Forelimb muscle (tissue), 1 donor: Measurements from ENCODE around the gene PARD3B. TPM values are rescaled to one million over a fixed set of nuclear protein-coding genes. Genes with fewer than 3 reads are reported as not detected.

Experiments
- DNase-seq: peaks from one replicate; pipeline ENCODE4 v3.0.0-alpha.2; 2013; ENCODE audit warnings: low read depth
- polyA plus RNA-seq: library from polyadenylated mRNA; unstranded; fragments of 120-200 nt; gene quantifications from one replicate; pipeline ENCODE4 v1.2.1, GENCODE V29; 2013; ENCODE audit not compliant: insufficient read length

The PARD3B gene, protein sequence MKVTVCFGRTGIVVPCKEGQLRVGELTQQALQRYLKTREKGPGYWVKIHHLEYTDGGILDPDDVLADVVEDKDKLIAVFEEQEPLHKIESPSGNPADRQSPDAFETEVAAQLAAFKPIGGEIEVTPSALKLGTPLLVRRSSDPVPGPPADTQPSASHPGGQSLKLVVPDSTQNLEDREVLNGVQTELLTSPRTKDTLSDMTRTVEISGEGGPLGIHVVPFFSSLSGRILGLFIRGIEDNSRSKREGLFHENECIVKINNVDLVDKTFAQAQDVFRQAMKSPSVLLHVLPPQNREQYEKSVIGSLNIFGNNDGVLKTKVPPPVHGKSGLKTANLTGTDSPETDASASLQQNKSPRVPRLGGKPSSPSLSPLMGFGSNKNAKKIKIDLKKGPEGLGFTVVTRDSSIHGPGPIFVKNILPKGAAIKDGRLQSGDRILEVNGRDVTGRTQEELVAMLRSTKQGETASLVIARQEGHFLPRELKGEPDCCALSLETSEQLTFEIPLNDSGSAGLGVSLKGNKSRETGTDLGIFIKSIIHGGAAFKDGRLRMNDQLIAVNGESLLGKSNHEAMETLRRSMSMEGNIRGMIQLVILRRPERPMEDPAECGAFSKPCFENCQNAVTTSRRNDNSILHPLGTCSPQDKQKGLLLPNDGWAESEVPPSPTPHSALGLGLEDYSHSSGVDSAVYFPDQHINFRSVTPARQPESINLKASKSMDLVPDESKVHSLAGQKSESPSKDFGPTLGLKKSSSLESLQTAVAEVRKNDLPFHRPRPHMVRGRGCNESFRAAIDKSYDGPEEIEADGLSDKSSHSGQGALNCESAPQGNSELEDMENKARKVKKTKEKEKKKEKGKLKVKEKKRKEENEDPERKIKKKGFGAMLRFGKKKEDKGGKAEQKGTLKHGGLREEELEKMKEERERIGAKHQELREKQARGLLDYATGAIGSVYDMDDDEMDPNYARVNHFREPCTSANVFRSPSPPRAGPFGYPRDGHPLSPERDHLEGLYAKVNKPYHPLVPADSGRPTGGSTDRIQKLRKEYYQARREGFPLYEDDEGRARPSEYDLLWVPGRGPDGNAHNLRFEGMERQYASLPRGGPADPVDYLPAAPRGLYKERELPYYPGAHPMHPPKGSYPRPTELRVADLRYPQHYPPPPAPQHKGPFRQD (N-terminal part only)
- polyA plus RNA-seq, result 6.8 TPM

DNA sequence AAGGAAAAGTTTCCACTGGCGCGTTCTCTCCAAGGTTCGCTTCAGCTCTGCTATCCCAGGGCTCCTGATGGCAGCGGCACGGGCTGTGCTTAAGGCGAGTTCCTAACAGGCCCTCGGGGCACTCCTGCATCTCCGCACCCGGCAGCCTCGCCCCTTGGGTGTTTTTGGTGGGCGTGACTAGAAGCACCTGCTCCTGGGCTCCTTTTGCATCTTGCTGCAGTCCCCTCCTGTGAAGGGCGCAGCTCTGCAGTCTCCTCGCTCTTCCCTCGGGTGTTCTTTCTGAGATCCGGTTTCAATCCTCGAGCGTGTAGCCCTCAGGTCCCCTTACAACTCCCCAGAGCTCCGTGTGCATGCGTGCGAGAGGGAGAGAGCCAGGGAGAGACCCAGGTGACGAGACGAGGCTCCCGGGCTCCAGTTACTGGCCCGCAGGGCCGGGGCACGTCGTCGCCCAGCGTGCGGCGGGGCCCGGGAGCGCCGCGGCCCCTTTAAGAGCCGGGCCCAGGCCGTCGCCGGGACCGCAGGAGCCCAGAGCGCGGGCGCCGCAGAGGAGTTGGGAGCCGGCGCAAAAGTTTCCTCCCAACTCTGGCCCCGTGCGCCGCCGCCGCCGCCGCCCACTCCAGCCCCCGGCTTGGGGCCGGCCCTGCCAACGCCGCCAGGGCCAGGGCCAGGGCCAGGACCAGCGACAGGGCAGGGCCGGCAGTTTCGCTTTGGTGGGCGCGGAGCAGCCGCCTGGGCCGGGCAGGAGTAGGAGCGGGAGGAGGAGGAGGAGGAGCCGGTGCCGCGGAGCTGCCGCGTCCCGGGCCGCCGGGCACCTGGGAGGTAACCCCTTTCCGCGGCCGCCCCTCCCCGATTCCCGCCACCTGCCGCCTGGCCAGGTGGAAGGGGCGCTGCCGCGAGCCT lies at the start of gene PARD3B:
TSS of gene PARD3B (plus strand) at position 515 of the 900 bp plus-strand sequence. CDS start 525 bp downstream, outside the sequence.
- DNase-seq, result no peak

DNA sequence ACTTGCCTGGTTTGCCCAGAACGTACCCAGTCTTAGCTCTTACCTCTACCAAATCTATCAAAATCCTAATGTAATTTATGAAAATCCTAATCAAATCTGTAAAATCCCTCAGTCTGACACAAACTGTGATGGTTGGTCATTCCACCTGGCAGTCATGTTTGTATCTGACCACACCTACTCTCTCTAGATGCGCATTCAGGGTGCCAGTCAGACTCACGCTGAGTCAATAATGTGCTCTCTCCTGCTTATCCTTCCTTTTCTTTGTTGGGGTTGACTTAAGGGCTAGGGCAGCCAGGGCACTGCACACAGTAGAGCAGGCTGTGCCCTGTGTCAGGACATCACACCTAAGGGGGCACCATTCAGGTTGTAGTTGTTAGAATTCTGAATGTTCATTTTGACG lies 48.5 kb upstream of the PARD3B start:
- no peak for DNase-seq

DNA sequence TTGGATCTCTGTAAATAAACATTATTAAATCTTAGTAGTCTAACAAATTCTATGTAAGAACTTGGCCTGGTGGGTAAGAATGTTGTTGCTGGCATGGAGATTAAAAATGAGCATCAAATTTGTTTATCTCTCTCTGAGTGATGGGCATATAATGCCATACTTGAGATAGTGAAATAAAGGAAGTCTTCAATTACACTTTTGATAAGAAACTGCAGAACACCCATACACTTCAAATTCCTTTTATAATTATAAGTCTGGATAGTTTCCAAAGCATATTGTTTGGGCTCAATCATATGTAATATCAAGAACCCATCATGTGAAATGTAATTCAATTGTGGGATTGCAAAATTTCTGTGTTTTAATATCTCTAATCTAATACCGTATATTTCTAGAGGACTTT lies 47.4 kb upstream of the PARD3B start:
- DNase-seq, result no peak

DNA sequence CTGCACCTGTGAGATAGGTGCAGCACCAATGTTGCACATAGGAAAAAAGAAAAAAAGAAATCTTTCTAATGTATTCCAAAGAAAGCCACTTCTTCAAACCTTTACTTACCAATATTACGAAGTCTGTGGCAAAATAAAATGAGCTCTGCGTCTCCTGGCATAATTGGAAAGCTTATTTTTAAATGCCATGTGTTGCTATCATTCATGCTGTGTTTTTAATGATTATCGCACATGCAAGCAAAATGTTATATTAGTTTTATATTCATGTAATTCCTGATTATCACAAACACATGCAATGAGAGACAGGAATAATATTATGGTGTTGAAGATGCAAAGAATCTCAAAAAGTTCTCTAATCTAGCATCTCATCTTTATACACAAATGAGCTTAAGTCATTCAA lies 47.0 kb upstream of the PARD3B start:
- DNase-seq, result no peak

DNA sequence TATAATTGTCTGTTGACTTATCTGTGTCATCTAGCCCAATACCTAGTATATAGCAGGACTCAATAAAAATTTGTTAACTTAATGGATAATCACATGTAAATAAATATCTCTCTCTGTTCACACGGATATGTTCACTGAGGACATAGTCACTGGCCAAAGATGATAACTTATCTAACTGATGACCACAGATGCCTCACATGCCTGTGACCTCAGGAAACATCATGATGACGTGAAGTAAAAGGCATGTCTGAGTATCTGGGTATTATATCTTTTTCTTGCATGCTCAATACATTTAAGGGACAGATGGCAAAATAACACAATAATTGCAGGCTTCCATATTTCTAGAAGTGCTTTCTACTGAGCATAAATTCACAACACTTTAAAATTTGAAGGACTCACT lies 41.4 kb upstream of the PARD3B start:
- DNase-seq, result no peak

DNA sequence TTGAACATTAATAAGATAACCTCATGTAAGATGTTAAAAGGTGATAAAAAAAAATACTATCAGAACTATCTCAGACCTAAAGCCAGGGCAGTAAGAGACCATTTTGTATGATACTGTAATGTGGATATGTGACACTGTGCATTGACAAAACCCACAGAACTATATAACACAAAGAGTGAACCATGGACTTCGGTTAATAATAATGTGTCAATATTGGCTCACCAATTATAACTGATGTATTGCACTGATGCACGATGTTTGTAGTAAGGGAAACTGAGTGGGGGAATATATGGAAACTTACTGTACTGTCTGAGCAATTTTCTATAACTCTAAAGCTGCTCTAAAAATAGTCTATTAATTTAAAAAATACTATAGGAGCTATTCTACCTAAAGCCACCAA lies 40.7 kb upstream of the PARD3B start:
- DNase-seq, result no peak

DNA sequence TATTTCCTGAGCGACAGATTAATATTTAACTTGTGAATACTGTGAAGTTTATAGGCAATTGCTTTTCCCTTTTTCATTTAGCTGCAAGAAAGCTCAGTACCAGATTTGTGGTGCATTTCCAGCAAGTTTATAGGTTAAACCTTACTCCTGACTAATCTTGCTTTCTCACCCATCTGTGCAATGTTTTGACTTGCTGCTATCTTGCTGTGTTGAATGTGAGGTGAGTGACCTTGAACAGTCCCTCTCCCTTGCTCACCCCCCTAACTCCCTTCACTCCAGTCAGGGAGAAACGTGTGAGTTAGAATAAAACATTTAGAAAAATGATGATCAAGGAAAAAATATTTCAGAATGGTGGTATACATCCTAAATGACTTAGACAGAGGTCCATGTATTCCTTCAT lies 39.8 kb upstream of the PARD3B start:
- DNase-seq, result no peak

DNA sequence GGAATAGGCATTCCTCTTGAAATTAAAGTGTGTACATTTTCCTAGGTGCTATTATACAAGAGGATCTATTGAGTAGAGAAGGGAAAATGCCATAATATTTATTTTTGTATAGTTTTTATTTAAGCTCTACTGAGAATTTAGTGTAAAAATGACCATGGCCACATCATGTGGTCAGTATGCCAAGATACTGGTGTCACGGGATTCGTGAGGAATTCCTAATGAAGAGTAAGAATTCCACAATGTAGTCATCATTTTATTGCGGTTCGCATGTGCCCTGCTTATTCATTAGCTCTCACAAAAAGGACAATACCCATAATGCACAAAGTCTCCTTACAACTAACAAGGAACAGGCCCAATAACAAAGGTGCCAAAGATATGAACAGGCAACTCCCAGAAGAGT lies 39.3 kb upstream of the PARD3B start:
- no peak for DNase-seq

DNA sequence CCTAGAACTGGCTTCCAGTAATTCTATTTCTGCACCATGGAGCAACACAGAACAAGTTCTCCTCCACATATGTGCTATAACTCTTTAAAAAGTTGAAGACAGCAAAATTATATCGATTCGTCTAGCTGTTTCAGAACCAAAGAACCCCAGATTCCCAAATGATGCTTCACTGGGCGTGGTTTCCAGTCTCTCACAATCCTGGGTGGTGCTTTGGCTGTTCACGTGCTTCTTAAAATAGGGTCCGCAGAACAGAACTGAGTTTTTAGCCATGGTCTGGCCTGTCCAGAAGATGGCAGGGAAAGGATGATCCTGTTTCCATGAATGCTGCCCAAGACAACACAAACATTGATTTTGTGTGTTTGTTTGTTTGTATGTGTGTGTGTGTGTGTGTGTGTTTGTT lies 37.6 kb upstream of the PARD3B start:
- DNase-seq, result no peak

DNA sequence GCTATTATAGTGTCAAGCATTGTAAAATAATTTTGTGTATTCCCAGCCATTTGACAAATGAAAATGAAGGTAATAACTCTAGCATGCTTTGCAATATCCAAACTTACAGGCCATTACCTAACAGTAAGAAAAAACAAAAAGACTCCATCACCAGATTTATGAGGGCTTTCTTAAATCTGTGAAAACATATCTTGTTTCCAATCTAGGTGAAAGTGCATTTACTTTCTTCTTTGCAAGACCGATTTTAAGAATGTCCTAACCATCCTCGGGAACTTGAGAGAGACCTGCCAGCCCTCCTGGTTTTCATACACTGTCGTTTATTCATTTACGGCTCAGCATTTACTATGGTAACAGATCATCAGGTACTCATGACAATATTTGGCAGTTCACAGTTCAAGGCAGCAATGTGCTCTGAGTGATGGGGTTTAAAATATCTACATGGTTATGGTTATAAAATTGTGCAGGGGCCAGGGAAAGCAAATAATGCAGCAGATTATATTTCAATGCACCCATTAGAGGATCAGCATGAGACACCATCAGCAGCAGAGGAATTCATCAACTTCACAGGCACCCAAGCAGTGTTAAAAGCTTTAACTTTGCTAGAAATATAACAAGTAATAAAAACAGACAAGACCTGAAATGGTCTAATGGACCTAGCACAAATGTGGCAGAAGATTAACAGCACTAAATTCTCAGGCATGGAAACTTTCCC lies 34.4 kb upstream of the PARD3B start:
- no peak for DNase-seq

DNA sequence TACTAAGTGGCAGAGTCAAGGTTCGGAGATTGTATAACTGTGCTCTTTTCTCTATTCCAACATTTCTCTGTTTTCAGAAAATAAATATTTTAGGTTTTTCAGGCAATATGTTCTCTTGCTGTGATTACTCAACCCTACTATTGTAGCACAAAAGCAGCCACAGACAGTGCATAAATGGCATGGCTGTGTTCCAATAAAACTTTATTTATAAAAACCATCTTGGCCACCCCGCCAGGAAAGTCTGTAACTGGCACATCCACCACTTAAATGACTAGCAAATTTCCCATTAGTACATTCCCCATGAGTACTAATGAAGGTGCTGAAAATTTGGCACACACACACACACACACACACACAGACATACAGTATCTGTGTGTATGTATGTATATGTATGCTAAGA lies 30.8 kb upstream of the PARD3B start:
- no peak for DNase-seq

DNA sequence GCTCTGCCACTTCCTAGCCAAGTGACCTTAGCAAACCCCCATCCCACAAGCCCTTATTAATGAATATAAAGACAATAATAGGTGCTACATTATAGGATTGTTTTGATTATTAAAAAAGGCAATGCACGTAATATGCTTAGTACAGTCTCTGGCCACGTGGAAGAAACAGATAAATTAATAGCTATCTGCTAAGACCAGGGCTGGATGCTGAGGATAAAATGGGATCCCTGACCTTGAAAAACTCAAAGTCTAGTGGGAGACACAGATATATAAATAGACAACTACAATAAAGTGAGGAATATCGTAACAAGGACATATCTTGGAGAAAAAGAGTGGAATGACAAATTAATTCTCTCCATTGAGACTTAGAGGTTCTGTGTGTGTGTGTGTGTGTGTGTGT lies 29.9 kb upstream of the PARD3B start:
- no peak for DNase-seq

DNA sequence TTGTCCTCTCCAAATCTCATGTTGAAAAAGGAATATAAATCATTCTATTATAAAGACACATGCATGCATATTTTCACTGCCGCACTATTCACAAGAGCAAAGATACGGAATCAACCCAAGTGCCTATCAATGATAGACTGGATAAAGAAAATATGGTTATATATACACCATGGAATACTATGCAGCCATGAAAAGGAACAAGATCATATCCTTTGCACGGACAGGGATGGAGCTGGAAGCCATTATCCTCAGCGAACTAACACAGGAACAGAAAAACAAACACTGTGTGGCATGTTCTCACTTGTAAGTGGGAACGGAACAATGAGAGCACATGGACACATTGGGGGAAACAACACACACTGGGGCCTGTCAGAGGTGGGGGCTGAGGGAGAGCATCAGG lies 28.1 kb upstream of the PARD3B start:
- DNase-seq, result no peak

DNA sequence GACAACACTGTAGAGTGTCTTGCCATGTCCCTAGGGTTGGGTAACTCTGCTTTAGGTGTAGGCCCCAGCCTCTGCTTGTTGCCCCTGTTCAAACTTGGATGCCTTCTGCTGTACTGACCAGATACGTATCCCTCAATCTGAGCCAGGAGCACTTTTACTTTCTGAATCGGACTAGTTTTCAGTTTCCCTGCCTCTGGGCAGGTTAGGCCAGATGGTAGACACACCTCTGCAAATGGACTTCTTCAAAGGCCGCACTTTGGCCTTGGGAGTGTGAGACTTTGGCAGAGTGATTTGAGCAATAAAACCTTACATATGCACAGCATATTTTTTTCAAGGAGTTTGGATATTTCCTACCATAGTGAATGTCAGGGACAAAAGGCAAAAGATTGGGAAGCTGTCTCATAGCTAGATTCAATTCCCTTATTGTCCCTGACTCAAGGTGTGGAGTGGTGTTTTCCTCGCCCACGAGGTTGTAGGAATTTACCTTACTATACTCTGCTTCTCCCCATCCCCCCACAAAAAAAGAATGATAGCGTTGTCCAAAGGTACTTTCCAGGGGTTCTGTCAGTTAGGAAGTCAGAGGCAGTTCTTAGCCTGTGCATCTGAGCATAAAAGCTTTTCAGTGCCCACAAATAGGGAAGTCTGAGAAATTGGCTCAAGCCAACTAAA lies 15.3 kb upstream of the PARD3B start:
- DNase-seq, result no peak

DNA sequence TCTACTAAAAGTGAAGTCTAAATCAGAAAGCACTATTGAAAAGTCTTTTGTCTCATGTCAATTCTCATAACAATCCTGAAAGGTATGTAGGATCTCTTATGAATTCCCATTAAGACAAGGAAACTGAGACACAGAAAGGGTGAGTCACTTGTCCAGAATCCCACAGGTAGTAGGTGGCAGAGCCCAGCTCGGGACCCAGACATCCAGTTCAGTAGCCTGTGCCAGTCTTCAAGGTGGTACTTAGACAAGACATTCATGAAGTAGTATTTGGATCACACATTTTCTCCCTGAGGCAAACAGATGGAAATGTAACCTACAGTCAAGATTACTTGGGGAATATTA lies 14.8 kb upstream of the PARD3B start:
- DNase-seq, result no peak

DNA sequence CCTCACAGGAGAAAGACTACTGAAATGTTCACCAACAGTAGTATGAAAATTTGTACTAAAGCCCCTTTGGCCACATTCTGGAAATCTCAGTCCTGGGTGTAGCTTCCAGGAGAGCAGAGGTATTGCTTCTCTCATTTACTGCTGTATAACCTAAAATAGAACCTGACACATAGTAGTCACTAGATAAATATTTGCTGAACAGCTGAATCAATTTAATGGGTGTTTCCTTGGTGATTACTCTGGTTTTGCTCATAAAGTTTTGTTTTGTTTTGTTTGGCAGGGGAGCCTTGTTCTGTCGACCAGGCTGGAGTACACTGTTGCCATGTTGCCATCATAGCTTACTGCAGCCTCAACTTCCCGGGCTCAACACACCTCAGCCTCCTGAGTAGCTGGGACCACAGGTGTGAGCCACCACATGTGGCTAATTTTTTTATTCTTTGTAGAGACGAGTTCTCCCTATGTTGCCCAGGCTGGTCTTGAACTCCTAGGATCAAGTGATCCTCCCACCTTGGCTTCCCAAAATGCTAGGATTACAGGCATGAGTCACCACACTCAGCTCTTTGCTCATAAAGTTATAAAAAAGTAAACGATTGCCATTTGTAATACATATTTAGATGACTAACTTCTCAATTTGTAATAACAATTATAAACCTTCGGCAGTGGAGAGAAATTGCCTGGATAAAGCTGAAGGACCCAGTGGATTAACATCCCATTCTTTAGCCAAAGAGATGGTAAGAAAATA lies 11.5 kb upstream of the PARD3B start:
- DNase-seq, result no peak

DNA sequence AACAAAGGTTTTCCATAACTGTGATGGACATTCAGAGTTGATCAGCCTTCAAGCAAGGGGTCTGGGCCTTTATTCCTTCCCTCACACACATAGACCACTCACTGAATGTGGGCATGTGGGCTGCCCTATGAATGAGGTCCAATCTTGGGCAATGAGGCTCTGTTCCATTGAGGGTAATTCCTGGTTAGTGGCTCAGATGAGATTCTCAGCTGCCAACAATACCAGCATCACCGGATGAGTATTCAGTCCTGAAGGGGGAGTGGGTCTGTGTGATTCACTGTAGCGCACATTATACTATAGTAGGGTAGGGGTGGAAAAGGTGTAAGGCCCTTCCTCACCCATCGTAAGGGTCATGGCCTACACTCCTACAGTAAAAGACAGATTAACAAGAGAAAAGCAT lies 9.9 kb upstream of the PARD3B start:
- DNase-seq, result no peak

DNA sequence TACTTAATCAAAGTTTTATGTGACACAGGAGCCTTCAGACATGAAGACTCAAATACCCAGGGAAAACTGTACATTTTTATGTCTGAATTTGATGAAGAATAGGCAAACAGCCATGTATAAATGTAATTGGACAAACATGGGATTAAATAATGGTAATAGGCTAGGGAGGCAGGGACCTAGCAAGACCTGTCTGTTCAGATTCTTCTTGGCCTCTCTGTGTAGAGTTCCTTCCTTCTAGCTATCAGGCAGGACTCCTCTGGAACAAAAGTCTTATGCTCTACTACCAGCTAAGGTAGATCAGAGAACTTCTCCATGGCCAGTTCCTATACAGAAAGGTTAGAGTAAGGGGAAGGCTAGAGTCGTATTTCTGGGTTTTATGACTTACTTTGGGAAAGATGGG lies 9.5 kb upstream of the PARD3B start:
- DNase-seq, result no peak

DNA sequence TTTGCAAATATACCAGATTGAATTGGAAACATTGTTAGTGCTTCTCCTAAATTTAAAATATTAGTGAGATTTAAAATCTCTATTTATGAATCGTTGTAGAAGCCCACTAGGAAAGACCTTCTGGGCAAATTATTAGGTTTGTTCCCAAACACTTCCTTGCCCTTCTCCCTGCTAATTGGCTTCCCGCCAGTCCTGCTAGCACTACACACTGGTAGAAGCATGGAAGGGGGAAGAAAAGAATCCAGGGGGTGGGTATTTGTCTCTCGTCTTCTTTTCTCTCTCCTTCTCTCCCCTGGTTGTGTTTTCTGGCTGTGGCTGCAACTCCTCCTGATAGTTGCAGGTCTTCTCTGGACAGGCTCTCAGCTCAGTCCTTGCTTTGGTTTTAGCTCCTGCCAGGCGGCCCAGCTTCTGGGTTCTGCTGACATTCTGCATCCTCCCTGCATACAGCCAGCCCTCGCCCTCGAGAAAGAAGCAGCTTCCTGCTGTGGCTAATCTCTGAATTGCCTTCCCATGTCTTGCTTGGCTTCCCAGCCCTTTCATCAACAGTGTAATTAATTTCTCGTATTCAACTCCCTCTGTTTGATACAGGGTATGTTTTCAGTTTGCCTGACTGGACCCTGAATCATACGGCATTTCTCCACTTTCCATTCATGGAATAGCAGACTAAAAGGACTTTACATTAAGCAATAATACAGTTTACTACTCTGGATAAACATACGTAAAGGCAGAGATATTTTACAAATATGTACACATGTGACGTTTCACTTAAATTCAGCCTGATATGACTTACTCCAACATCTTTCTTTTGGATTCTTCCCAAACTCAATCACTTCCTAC lies 6.9 kb upstream of the PARD3B start:
- DNase-seq, result no peak
